NOMO-1 treated with DMSO at 0.1 percent for 48 hours (cell line): Measurements from ENCODE around the gene SPRED2.

Experiments
- DNase-seq: peaks from one replicate; lab custom pipeline; 2025; ENCODE audit not compliant: unreplicated experiment; lab: John Stamatoyannopoulos, UW

Gene SPRED2

DNA sequence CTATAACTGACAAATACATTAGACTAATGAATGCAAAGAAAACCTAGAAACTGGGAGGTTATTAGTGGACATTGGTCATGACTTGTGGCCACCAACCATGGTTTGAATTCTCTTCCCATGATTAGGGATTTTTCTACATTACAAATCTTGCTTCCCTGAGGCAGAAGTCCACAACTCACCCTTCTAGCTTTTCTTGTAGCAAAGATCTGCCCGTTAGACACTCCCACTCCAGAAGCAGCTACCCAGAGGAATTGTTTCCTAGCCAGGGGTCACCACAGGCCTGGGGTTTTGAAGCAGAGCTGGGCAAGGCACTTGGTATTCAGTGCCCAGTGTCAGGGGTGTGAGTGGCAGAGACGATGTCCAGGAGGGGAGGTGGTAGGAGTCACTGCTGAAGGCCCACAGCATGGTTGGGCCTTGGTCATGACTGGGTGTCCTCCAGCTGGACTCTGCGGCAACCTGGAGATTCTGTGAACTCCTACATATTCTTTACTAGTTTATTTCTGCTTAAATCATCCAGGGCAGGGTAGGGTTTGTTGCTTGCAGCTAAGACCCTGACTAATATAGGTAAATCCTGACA is 149.8 kb downstream of the SPRED2 start:
- no peak for DNase-seq

DNA sequence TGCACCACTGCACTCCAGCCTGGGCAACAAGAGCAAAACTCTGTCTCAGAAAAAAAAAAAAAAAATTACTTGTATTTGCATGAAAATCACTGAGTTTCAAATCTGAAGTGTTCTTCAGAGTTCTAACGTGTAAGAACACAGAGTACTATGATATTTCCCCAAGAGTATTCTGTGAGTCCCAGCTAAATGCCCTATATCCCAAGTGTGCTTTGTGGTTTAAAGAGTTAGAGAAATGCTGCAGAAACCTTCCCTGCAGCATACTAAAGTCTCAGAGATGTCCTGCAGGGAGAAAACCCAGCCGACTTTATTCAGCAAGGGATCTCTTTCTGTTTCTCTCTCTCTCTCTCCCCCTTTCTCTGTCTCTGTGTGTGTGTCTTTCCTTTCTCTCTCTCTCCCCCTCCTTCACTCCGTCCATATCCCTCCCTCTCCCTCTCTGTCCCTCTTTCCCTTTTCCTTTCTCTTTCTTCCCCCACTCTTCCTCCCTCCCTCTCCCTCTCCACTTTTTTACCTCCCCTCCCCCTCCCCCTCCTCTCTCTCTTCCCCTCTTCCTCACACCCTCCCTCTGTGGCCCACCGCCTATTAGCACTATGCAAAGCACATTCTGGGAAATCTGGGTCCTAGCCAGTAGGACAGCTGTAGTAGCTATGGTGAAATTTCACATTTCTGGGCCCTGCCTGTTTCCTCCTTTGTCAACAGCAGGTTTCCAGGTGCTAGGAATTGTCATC is 150.6 kb downstream of the SPRED2 start:
- no peak for DNase-seq

GRCh38 chr2:65279756-65280155 is 152.6 kb downstream of the SPRED2 start:
- no peak for DNase-seq

GRCh38 chr2:65278531-65278981 is 153.8 kb downstream of the SPRED2 start:
- DNase-seq, result no peak

DNA sequence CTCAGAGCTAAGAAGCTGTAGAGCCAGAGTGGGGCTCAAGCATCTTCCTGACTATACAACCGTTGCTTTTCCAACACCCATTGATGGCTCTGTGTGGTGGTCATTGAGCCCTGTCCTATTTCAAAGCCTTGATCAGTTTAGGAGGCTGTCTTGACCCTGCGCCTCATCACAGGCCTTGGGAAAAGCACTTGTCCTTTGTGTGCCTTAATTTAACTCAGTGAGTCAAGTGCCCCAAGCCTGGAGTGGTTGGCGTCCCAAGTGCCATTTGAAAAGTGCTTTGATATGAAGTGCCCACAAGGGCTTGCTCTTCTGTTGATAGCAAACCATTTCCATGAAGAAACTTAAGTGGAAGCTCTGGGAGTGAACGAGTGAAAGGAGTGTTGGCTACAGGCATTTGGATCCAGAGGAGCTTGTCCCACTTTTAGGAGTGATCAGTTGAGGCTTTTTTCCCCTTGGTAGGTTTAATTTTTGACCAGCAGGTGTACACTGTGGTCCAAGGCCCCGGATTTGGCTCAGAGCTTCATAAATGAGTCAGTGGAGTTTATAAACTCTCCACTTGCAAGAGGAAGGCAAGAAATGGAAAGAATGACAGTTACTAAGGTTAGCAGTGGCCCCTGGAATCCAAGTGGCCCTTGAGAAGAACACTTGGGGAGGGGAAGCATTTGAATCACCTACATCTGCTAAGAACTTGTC is 154.5 kb downstream of the SPRED2 start:
- DNase-seq, result no peak

DNA sequence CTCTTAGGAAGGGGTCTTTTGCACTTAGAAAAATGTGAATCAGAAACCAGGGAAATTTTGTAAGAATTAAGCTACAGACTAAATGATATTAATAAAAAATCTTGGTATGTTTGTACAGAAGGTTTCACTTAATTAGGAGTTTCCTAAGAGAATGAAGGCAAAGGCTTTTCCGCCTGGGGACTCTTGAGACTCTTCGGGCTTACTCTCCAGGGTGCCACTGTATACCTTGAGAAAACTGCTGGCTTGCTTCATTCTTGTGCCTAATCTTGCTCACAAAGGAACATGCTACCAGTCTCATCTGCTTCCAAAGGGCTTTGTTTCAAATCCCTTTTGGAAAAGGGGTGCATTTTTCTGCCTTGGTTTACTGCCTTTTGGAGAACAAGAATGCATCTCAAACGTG is 155.3 kb downstream of the SPRED2 start:
- DNase-seq, result no peak

DNA sequence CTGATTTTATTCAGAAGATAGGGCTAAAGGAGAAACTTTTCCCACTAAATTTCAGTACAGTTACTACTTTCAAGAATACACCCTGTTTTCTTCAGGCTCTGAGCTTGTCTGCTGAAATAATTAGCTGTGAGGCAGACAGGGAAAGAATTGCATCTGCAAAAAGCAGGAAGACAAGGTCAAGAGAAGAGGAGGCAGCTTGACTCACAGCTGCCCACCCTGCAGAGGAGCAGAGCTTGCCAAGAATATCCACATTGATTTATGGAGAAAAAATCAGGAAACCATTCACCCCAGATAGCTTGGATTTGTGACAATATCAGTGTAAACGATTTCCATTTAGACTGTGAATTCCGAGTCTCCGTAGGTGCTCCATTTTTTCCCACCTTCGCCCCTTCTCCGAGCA is 155.8 kb downstream of the SPRED2 start:
- no peak for DNase-seq

- DNase-seq, result no peak
These were observed 157.1 kb downstream of the SPRED2 start for GRCh38 chr2:65275141-65275915.

DNA sequence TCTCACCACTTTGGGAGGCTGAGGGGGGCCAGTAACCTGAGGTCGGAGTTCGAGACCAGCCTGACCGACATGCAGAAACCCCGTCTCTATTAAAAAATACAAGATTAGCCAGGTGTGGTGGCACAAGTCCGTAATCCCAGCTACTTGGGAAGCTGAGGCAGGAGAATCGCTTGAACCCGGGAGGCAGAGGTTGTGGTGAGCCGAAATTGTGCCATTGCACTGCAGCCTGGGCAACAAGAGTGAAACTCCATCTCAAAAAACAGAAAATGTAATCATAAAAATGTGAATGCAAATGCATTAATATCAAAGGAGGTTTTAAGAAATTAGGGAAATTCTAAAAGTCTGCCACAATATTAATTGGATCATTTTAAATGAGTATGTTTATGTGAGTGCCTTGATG is 159.1 kb downstream of the SPRED2 start:
- no peak for DNase-seq

DNA sequence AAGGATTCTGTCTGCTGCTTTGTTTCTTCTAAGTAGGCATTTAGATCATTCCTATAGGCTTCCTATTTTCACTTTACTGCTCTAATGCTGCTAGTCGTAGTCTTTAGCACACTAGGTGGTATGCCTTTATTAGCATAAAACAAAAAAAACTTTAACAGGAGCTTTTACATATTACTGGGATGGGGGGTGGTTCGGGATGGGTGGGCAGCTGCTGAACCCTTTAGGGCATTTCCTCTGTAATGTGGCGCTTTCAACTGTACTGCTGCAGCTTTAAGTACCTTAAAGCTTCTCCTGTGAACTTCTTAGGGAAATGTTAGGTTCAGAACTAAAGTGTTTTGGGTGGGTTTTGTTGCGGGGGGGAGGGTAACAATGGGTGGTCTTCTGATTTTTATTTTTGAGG is 163.4 kb downstream of the SPRED2 start:
- DNase-seq, result no peak

- no peak for DNase-seq
These were observed 165.4 kb downstream of the SPRED2 start for GRCh38 chr2:65267008-65267407.

DNA sequence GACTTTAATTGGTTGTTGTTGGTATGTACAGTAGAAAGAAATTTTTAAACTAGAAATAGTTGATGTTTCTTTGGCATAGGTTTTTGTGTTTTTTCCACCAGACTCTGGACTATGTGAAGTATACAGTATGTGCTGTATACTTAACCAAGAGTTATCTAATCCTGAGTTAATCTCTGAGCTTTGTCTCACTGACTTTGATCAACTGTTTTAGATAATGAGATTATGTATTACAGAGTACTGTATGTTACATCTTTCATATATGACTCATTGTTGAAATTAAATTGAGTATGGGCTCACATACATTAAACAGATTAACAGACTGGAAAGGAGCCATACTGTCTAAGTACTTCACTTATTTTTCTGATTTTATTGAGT is 166.7 kb downstream of the SPRED2 start:
- no peak for DNase-seq

GRCh38 chr2:65264821-65265670 is 167.4 kb downstream of the SPRED2 start:
- DNase-seq, result peak; percentile 30

- DNase-seq, result no peak
These were observed 168.4 kb downstream of the SPRED2 start for GRCh38 chr2:65263986-65264385.

DNA sequence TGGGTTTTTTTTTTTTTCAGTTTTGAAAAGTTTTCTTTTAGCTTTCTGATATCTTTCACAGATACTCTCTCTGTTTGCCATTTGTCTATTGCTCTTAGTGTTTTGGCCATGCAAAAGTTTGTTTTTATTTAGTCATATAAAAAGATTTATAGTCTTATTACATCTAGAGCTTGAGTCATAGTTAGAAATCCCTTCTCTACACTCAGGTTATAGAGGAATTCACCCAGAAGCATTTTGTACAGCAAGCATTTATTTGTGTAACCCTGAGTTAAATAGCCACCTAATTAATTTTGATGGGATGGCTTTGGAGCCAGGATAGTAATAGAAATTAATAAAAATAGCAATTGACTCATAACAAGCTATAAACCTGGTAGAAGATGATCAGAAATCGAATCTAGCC is 169.1 kb downstream of the SPRED2 start:
- DNase-seq, result no peak

DNA sequence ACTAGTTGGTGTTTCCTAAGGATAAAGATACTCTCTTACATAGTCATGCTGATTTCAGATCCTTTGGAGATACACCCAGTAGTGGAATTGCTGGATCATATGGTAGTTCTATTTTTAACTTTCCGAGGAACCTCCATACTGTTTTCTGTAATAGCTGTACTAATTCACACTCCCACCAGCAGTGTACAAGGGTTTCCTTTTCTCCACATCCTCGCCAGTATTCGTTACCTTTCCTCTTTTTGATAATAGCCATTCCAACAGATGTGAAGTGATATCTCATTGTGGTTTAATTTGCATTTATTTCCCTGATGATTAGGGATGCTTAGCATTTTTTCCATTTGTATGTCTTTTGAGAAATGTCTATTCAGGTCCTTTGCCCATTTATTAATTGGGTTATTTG is 170.7 kb downstream of the SPRED2 start:
- DNase-seq, result no peak
